Measurements from ENCODE around the gene CFAP74.

GRCh38 chr1:1892763-1893120, 110.8 kb downstream of the CFAP74 start:
- TF ChIP-seq, protein P1, sequence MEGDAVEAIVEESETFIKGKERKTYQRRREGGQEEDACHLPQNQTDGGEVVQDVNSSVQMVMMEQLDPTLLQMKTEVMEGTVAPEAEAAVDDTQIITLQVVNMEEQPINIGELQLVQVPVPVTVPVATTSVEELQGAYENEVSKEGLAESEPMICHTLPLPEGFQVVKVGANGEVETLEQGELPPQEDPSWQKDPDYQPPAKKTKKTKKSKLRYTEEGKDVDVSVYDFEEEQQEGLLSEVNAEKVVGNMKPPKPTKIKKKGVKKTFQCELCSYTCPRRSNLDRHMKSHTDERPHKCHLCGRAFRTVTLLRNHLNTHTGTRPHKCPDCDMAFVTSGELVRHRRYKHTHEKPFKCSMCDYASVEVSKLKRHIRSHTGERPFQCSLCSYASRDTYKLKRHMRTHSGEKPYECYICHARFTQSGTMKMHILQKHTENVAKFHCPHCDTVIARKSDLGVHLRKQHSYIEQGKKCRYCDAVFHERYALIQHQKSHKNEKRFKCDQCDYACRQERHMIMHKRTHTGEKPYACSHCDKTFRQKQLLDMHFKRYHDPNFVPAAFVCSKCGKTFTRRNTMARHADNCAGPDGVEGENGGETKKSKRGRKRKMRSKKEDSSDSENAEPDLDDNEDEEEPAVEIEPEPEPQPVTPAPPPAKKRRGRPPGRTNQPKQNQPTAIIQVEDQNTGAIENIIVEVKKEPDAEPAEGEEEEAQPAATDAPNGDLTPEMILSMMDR (IDR thresholded peaks at IDR 0.05), result no peak
- TF ChIP-seq POLR2A (IDR thresholded peaks at IDR 0.05) (no peak), EP300 (IDR thresholded peaks at IDR 0.05) (no peak)
